ENCODE results near the gene FBP2. TPM values are rescaled to one million over a fixed set of nuclear protein-coding genes. Genes with fewer than 3 reads are reported as not detected.

The FBP2 gene
- total and polyA plus RNA-seq, 2 of the 8 experiments (the other 6 are each of a cell fraction or from before 2014, with no cell fraction given) = not detected

- FAIRE-seq = no peak
- no peak for TF ChIP-seq KDM1A (IDR thresholded peaks at IDR 0.05; ENCODE audit: borderline replicate concordance, low read length)
- TF ChIP-seq SIN3A (conservative IDR thresholded peaks at IDR 0.05 in 1 of 2, IDR thresholded peaks at IDR 0.05 in 1 of 2; ENCODE audit: low read depth in 1 of 2, low read length in 2 of 2) = no peak
- TF ChIP-seq MAFK (IDR thresholded peaks at IDR 0.05; ENCODE audit: low read depth, low read length) = no peak
- peak; percentile 72; the same call in 1 of the 2 replicates for TF ChIP-seq RBBP5 (IDR thresholded peaks at IDR 0.05; ENCODE audit: borderline replicate concordance, low read depth, low read length)
- no peak for TF ChIP-seq SIRT6 (IDR thresholded peaks at IDR 0.05; ENCODE audit: low read length)
- peak; percentile 74; the same call in 1 of the 2 replicates for TF ChIP-seq SP1 (IDR thresholded peaks at IDR 0.05; ENCODE audit: low read depth, low read length)
- TF ChIP-seq KDM5A (IDR thresholded peaks at IDR 0.05; ENCODE audit: low read length) = no peak
- peak in 1 of 2 experiments; percentile 52; a peak in 1 of 3 replicates for TF ChIP-seq EP300 (IDR thresholded peaks at IDR 0.05; ENCODE audit: borderline replicate concordance in 1 of 2, low read depth in 2 of 2, low read length in 2 of 2)
- peak; percentile 90; the same call in 1 of the 2 replicates for TF ChIP-seq TCF12 (IDR thresholded peaks at IDR 0.05; ENCODE audit: low read depth, low read length)
- TF ChIP-seq CHD1 (IDR thresholded peaks at IDR 0.05; ENCODE audit: low read depth, low read length) = no peak
- TF ChIP-seq TAF1 (IDR thresholded peaks at IDR 0.05; ENCODE audit: low read depth, low read length) = no peak
- no peak for TF ChIP-seq E2F6 (IDR thresholded peaks at IDR 0.05)
- peak; percentile 43 for TF ChIP-seq ASH2L (IDR thresholded peaks at IDR 0.05; ENCODE audit: low read length)
- TF ChIP-seq POU5F1 (IDR thresholded peaks at IDR 0.05; ENCODE audit: low read depth, low read length) = 0 out of 2 replicates have a peak, but pooled peaks have one; percentile 4
- H3K9me3 ChIP-seq (ENCODE audit: insufficient read depth in 2 of 2, low read depth in 1 of 2, low read length in 1 of 2) = no peaks in the 10 kb centered on the region
- DNase-seq (ENCODE audit: low read depth in 1 of 2, low spot score in 2 of 2) = no peak
- H3K79me2 ChIP-seq (ENCODE audit: control insufficient read depth in 1 of 2, insufficient read depth in 2 of 2, low read length in 2 of 2) = no peaks in the 10 kb centered on the region
- H3K23me2 ChIP-seq (ENCODE audit: low read depth, low read length) = no peaks in the 10 kb centered on the region
- no peak overlapping the region for H3K23ac ChIP-seq (ENCODE audit: insufficient read length)
- no peak overlapping the region for H2BK12ac ChIP-seq (ENCODE audit: low read depth, low read length)
- H3K18ac ChIP-seq (ENCODE audit: extremely low read depth, low read length) = no peak overlapping the region
- no peaks in the 10 kb centered on the region for H3K36me3 ChIP-seq (ENCODE audit: control insufficient read depth in 2 of 4, insufficient read depth in 4 of 4, low read length in 3 of 4)
- H4K91ac ChIP-seq (replicated peaks; ENCODE audit: insufficient read length, low read length) = no peak overlapping the region
- peaks cover 10 to 16% (median 12%) of the 10 kb centered on the region in 4 experiments for H3K4me1 ChIP-seq (replicated peaks in 1 of 4; ENCODE audit: control insufficient read depth in 3 of 4, insufficient read depth in 4 of 4, low read length in 3 of 4)
- H3K4ac ChIP-seq (replicated peaks; ENCODE audit: insufficient read length, low read depth, low read length) = no peak overlapping the region
- H4K8ac ChIP-seq (ENCODE audit: extremely low read depth, insufficient read depth, low read length) = no peak overlapping the region
- H2AFZ ChIP-seq (ENCODE audit: low read length) = no peak overlapping the region
- no peak overlapping the region for H2AK5ac ChIP-seq (ENCODE audit: low read depth, low read length)
- H3K9ac ChIP-seq (replicated peaks in 1 of 4; ENCODE audit: extremely low read depth in 1 of 4, low read depth in 3 of 4, low read length in 3 of 4) = no peak overlapping the region
- no peak overlapping the region for H3K14ac ChIP-seq (ENCODE audit: insufficient read length)
- ChIA-PET CTCF (ENCODE audit: partially characterized antibody) (interaction anchor here (1.0 to 6.5 kb wide), 3 partner anchors 10 to 18 kb away, joined by 4 to 37 read pairs (median 6); no protein-coding TSS in a partner anchor), POLR2A (ENCODE audit: partially characterized antibody) (interaction anchor here (1.7 kb wide), 1 partner anchor 10 kb away, joined by 9 read pairs; no protein-coding TSS in a partner anchor)
- peaks cover 0 to 2% (median 0%) of the 10 kb centered on the region in 4 experiments; a peak in 2 of 7 replicates for H3K27me3 ChIP-seq (replicated peaks in 1 of 4; ENCODE audit: control insufficient read depth in 3 of 4, extremely low read depth in 1 of 4, insufficient read depth in 3 of 4, low read length in 3 of 4)
- H4K20me1 ChIP-seq (replicated peaks in 1 of 2; ENCODE audit: control insufficient read depth in 1 of 2, insufficient read depth in 2 of 2, low read length in 2 of 2) = no peaks in the 10 kb centered on the region
- H2BK15ac ChIP-seq (ENCODE audit: low read length) = no peak overlapping the region
- peak overlapping the region; percentile 10 to 22; a peak in 2 of 4 replicates for H3K4me2 ChIP-seq (ENCODE audit: insufficient read depth in 1 of 2, low read depth in 2 of 2, low read length in 2 of 2)
- no peak overlapping the region for H4K5ac ChIP-seq (ENCODE audit: insufficient read length, low read depth, low read length)
- 66% methylated on average over 5 of the region's 5 CpGs; no CpG with 5 or more reads in 1 of the 2 experiments for WGBS, 2 experiments (ENCODE audit: extremely low coverage in 1 of 2, insufficient coverage in 1 of 2, insufficient read length in 1 of 2, insufficient replicate concordance in 2 of 2, low coverage in 1 of 2, low lambda C conversion rate in 2 of 2, missing lambda C conversion rate in 1 of 2)
- no peak overlapping the region for H2BK120ac ChIP-seq (replicated peaks; ENCODE audit: low read depth, low read length)
- no peak overlapping the region for H2BK20ac ChIP-seq (ENCODE audit: low read length)
- H3K4me3 ChIP-seq (ENCODE audit: extremely low read depth in 1 of 4, insufficient read depth in 2 of 4, low read depth in 3 of 4, low read length in 4 of 4) = no peak overlapping the region; a peak in 1 of 8 replicates
- H3K27ac ChIP-seq (ENCODE audit: low read depth, low read length) = no peak overlapping the region
- H3K56ac ChIP-seq (replicated peaks; ENCODE audit: insufficient read length, low read depth, low read length) = no peak overlapping the region
- no peak overlapping the region for H2BK5ac ChIP-seq (ENCODE audit: low read depth, low read length)
- H3K79me1 ChIP-seq (ENCODE audit: low read depth, low read length) = no peaks in the 10 kb centered on the region
These were observed 37.2 kb upstream of the FBP2 start for GRCh38 chr9:94630833-94631232.

All from H1 (cell line).